Activated T-cell treated with anti-CD3 and anti-CD28 coated beads, Interleukin-2, amount 50 U/mL, for 1 hour (primary cell): ENCODE results near the gene PODXL2.
A peak's percentile ranks its signal among the peaks of the same experiment; 100 is the strongest.
"Not testable (repeated sequence)": the region's sequence is repeated elsewhere in the genome, so short reads cannot be mapped to it uniquely, and the experiment has no call there.

Source experiments
- DNase-seq: peaks from one replicate; pipeline ENCODE4 v3.0.0-alpha.2; 2020

Gene PODXL2

DNA sequence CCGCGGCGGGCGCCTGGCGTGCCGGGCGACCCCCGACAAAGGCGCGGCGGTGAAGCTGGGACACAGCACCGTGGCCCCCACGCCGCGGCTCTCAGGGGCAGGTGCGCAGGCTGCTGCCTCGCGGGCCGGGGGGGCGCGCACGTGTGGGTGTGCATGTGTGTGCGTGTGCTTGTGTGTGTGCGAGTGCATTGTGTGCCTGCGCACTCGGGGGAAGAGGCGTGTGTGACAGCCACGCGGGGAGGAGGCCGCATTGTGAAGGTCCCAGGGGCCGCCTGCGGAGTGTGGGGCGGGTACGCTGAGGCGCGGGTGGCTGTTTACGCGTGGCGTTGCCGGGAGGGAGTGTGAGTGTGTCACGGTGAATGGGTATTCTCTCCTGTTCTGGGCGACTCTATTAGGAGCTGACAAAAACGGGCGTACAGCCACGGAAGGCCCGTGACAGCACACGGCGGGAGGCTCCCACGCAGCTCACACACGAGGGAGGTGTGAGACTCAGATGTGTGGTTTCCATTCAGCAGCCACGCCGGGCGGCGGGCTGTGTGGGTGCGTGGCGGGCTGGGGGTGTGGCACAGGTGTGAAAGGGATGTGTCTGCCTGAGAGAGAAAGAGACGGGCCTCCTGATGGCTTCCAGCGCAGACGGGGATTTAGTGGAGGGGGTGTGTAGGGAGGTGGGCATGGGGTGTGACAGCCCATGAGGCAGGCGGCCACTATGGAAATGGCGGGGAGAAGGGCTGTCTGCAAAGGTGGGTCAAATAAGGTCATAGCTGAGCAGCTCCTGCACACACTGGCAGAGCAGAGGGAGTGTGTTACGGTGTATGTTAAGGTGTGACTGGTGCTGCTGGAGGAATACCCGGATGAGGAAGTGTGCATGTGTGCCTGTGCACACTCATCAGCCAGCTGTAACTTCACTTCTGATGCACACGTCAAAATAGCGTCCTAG is 750 bp downstream of the PODXL2 start:
- peak; percentile 54 for DNase-seq

DNA sequence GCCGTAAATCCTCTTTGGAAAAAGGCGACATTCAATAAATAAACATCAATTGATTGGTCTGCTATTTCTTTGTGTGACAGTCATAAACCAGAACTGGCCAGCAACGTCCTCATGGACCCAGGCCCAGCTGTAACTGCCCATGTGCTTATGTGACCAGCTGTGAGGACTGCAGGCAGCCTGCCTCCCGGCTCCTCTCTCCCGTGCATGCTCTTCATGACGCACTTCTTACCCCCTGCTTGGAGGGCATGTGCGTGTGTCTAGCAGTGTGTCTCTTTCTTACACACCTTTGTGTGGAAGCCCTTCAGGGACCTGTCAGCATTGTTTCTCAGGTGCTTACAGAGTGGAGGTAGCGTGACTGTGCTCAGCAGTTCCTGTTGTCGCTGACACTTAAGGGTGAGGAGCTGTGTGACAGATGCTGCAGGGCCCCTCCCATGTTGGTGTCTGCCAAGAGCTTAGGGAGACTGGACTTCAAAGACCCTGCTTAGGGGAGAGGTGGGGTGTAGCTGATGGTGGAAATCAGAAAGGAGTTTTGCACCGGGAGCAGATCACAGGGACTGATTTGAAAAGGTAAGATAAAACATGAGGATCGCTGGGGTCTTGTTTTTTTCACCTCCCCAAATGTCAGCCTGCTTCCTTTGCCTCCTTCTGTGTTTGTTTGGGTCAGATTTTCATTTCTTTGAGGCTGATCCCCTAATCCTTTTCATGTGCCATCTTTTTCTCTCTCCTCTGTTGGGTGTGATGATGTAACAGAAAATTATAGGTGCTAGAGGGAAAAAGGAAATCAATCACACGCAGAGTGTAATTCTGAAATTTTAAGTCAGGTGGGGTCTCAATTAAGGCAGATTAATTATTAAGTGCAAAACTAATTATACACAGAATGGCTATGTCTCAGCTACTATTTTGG is 2.1 kb downstream of the PODXL2 start:
- no peak for DNase-seq

DNA sequence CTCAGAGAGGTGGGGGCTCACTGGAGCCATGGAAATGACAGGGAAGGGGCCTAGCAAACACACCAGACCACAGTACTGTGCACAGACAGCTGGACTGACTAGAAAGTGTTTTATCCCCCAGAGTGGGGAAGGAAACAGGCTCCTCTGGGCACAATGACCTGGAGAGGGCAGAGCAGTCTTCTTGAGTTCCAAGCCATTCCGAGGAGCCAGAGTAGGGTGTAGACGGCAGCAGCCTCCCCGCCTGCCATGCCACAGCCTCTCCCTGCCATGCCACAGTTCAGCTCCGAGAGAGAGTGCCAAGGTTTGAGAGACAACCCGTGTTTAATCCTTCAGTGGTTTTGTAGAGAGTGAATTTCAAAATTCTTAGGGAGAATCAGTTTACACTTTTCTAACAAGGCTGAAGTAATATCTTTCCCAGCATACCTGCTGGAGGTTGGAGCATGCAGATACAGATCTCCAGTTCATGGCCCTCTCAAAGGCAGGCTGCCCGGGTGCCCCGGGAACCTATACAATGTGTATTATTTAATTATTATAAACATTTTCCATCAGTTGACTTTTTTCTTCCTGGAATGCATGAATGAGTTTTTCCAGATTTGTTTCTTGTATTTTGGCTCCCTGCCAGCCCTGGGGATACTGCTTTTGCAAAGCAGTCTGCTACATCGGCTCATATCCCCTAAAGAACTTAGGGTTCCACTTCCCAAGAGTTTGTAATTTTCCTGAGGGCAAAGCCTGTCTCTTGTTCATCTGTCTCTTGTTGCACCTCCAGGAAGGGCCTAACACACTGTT is 3.2 kb downstream of the PODXL2 start:
- no peak for DNase-seq

DNA sequence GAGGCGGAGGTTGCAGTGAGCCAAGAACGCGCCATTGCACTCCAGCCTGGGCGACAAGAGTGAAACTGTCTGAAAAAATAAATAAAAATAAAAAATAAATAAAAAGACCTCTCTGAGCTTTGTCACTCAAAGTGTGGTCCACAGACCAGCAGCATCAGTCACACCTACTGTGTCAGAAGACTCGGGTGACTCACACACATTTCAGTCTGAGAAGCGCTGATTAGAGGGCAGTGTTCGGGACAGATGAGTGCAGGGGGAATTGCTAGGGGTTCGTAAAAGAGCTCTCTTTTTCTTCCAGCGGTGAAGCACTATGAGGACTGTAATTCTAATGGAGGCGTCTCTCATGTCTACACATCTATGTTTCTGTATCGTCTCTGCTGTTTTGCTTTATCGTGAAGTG is 5.7 kb downstream of the PODXL2 start:
- DNase-seq = no peak

DNA sequence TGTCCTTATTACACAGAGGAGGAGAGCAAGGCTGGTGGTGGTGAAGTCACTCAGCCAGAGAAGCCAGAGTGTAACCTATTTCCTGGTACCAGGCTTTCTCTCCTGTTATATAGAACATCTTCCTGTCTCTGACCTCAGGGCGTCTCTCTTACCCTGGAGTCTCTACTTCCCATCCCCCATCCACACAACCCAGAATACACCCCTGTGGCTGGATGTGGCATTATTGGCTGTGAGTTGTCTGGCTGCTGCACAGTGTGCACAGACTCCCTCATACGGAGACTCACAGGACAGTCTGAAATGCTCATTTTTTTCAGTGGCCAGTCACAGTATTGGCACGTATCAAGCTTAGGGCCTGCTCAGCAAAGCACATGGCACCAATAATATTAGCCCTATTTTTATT is 8.6 kb downstream of the PODXL2 start:
- no peak for DNase-seq

DNA sequence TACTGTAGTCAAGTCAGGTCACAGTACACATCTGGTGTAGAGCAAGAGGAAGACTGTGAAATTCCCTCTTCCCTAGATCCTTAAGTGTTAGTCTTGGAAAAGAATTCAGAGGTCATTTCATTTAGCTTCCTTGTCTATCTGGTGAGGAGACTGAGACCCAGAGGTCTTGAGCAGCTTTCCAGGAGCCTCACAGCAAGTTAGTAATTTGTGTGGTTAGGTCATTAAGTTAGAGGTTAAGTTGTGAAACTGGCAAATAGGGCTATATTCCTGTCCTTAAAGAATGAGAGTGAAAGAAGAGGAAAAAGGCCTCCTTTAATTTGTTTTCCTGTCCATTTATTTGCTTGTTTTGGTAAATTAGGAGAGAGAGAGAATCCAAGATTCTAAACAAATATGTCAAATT is 9.0 kb downstream of the PODXL2 start:
- no peak for DNase-seq

DNA sequence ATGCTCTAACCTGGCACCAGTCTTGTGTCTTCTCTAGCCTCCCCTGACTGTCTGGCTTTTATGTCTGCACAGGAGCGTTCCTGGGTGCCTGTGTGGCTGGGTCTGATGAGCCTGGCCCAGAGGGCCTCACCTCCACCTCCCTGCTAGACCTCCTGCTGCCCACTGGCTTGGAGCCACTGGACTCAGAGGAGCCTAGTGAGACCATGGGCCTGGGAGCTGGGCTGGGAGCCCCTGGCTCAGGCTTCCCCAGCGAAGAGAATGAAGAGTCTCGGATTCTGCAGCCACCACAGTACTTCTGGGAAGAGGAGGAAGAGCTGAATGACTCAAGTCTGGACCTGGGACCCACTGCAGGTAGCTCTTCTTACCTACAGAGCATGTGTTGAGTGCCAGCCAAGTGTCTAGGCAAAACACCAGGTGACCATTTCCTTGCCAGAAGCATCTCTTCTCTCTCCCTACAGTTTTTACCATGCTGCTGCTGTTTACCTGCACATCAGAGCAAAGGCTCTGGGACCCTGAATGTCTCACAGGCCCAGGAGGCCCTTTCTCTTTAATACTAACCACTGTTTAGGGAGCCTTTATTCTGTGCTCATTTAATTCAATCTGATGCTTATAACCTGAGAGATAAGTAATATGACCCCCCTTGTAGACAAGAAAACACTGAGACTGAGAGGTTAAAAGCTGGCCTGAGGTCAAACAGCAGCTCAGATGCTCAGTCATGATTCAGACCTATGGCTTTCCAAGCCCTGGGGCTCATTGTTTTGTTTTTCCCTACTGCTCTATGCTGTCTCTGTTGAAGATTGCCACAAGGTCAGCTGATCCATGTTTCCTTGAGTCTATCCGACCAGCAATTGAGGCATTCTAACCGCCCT is 10.4 kb downstream of the PODXL2 start:
- no peak for DNase-seq

DNA sequence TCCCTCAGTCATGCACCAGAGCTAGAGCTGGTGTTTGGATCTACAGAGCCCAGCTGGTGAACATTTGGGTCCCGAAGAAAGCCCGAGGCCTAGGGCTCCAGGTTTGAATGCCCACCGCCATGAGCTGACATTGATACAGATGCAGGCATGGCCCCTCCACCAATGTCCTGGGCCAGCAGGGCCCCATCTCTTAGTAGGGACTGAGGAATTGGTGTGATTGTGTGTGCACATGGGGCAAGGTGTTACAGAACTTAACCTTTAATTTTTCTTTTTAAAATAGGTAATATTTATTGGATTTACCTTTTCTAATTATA is 11.0 kb downstream of the PODXL2 start:
- no peak for DNase-seq

DNA sequence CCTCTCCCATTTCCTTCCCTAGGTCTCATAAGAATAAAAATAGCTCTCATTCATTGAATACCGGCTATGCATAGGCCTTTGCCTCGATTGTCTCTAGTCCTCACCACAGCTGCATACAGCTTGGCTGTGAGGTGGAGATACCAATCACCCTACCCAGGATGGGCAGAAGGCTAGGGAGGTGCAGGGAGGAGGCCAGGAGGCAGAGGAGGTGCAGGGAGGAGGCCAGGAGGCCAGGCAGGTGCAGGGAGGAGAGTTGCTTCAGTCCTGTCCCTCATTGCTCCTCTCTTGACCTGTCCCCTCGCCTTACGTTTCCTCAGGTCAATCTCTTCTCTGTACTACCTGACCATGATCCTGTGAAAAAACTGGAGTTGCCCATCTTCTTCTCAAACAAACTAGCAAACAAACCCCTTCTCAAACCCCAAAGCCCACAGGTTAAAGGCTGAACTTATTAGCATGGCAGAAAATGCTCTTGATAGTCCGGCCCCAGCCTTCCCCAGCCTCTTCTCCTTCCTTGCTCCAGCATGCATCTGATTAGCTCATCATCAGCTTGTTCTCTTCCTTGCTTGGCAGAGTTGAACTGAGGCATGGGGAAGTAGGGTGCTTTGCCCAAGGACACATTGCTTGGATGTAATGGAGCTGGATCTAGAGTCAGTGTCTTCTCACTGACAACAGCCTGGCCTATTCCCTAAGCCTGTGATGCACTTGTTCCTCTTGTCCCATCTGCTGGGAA is 15.8 kb downstream of the PODXL2 start:
- no peak for DNase-seq

DNA sequence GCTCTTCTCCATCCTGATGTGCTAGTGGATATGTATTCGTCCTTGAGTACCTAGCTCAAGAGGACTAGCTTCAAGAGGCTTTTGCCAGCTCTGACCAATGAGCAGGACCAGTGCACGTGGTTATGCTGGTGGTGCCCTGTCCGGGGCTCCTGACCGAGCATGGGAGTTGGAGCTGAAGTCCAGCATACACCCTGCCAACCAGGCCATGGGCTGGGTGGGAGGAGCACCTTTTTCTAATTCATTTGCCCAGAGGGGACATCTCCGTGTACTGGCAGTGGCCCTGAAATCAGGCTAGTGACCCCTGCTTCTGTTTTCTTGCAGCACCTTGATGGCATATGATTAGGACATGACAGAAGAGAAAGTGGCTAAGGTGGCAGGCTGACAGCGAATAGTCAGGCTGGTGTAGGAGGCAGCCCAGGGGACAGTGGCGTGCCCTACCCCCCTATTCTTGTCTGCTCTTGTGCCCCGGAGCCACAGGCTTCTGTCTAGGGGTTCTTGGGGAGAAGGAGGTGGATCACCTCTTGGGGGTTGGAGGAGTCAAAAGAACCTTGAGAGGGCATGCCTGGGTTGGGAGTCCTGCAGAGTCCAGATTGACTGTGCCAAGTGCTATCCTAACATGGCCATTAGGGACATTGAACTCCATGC is 16.5 kb downstream of the PODXL2 start:
- DNase-seq = no peak

DNA sequence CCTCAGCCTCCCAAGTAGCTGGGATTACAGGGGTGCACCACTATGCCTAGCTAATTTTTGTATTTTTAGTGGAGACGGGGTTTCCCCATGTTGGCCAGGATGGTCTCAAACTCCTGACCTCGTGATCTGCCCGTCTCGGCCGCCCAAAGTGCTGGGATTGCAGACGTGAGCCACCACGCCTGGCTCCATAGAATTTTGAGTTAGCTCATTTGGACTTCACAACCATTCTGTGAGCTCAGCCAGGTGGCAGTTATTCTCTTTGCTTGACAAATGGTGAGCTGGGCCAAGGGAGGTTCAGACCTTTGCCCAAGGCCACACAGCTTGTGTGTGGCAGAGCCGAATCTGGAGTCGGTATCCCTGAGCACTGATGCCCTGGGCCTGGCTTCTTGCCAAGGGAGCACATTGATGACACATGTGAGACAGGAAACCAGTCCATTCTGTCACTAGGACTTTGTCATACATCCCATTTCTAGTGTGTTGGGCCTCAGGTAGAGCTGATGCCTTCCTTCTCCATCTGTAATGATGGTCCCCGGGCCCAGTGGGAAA is 17.6 kb downstream of the PODXL2 start:
- no peak for DNase-seq

DNA sequence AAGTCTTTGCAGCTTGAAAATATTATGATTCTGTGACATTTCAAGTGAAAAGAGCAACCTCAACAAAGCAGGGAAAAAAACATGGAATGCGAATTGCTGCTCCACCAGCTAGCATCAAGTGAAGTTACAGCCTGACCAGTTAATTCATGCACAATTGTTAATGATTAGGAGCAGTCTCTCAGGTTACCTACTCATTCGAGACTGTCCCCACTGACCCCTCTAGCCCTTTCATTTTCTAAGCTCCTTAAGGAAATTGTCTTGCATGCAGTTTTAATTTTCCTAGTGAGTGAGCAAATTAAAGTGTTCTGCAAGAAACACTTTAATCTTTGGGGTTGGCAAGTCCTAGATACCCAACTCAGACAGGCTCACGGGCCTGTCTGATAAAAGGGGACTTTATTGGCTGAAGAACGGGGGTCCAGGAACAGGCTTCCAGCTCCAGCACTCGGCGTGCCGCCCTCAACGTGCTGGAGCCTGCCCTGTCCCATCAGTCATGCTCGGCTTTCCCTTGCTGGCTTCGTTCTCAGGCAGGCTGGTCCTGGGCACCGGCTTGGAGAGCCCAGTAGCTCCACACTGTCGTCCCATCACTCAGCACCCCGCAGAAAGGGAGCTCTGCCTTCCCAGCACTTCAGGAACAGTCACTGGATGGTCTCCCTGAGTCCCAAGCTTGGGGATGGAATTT is 18.3 kb downstream of the PODXL2 start:
- DNase-seq = no peak

DNA sequence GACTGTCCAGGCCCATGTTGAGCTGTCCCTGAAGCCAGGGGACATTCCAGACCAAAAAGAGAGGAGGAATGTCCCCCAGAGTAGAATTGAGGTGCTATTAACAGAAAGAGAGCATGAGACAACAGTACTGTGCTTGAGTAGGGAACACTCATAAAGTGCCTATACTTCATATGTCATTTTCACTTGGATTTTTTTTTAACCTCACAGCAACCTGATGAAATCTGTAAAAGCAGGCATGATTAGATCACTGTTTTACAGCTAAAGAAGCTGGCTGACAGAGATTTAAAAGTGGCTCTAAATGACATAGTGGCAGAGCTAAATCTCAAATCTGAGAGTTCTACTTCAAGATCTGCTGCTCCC is 18.8 kb downstream of the PODXL2 start:
- DNase-seq = no peak

DNA sequence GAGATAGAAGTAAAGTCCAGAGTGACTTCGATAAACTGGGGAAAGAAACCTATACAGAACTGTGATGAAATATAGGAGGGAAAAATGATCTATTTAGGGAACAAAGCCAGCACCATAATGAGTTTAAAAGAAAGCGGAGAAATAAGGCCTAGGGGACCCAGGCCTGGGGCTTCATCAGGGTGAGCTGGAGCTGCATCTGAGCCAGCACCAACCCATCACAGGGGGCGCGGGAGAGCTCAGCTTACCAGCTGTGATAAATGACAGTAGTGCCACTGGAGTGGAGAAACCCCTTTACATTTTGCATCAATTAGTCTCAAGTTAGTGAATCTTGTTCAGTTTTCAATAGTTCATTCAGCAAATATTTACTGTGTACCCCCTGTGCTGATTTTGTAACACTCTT is 21.3 kb downstream of the PODXL2 start:
- DNase-seq = no peak

DNA sequence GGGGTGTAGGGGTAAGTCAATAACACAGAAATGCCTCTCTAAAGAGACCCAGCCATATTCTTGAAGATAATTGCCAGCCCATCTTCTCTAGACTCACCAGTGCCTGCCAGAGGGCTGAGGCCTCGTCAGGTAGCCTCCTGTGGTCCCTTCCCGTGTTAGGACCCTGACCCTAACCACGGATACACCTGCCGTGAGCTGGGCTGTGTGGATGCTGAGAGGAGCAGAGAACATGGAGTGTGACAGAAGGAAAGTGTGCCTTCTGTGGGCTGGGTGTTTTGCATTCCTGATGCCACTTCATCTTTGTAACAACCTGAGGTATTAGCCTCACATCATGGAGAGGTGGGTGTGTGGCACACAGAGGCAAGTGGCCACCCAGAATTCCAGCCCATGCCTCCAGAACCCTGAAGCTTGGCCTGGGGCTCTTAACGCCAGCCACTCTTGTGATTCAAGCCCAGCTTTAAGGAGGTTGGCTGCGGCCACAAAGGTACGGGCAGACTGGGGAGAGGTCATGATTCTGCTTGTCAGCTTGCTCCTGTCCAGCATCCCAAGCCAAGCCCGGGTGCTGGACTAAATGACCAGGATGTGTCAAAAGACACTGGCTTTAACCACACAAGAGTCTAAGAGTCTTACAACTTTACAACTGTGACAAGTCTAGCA is 22.7 kb downstream of the PODXL2 start:
- no peak for DNase-seq

DNA sequence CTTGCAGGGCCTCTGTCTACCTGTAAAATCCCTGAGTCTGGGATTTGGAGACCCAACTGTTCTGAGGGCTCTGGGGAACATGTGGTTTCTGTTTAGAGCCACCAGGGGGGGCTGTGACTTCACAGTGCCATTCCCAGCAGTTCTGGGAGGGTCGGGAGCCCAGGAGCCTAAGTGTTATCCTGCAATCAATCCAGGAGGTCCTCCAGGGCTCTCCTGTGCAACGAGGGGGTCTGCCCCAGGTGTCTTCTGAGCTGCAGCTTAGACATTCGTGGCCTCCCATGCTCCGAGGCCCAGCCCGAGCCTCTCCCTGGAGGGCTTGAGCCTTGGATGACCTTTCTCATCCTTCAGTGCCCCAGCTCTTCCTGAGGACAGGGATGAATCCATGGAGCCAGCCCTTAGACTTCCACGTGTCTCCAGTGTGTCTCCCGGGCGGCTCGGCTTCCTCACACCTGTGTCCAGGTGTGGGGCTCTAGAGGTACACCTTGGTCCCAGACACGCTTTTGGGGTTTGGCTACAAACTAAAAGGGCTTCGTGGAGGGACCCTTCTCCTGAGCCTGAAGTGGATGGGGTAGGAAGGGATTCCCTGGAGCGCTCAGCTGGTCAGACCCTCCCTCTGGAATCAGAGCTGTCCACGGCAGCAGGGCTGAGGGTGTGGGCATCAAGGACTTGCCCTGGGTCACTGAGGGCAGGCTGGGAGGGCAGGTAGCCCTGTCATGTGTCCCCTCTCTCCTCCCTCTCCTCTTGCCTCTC is 23.4 kb downstream of the PODXL2 start:
- DNase-seq = peak; percentile 44

DNA sequence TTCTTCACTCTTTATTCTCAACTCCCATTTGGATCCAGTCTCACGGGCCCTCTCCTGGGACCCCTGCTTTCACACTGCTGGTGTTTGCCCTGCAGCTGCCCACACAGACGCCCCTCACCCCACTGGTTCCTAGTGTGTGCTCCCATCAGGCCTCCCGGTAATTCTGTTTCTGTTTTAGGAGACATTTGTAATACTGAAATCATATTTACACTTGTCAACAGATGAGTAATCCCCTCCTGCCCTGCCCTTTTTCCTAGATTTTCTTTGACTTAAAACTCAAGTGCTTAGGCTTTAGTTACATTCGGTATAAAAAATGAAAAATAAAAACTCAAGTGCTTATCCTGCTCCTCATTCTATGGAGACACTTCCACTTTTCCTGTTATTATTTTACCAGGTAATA is 25.4 kb downstream of the PODXL2 start:
- no peak for DNase-seq

DNA sequence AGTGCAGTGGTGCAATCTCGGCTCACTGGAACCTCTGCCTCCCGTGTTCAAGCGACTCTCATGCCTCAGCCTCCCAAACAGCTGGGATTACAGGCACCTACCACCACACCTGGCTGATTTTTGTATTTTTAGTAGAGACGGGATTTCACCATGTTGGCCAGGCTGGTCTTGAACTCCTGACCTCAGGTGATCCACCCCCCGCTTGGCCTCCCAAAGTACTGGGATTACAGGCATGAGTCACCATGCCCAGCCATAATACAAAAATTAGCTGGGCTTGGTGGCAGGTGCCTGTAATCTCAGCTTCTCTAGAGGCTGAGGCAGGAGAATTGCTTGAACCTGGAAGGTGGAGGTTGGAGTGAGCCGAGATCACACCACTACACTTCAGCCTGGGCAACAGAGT is 26.0 kb downstream of the PODXL2 start:
- not testable (repeated sequence) for DNase-seq

DNA sequence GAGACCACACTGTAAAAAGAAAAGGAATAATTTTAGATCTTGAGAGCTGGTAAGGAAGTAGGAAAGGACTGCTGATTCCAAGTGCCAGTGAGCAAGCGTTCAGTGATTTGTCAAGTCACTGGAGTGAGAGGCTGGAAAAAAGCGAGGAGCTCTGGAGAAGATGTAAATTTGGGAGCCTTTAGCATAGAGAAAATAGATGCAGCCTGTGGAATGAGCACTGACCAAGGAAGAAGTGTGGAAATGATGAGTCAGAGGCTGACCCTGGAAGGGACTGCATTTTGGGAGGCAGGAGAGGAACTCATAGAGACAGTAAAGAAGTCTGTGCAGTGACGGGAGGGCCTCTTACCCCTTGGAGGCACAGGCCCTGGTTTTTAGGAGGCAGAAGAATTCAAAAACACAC is 26.7 kb downstream of the PODXL2 start:
- DNase-seq = no peak
